GM21529 (cell line): ENCODE data around the gene MAP4.
"Not testable (repeated sequence)": the region's sequence is repeated elsewhere in the genome, so short reads cannot be mapped to it uniquely, and the experiment has no call there.

Experiments
- ATAC-seq: cut with Tn5 transposase; IDR thresholded peaks from one replicate; pipeline ENCODE4 v1.9.1; 2021; ENCODE audit not compliant: unreplicated experiment

The MAP4 gene

DNA sequence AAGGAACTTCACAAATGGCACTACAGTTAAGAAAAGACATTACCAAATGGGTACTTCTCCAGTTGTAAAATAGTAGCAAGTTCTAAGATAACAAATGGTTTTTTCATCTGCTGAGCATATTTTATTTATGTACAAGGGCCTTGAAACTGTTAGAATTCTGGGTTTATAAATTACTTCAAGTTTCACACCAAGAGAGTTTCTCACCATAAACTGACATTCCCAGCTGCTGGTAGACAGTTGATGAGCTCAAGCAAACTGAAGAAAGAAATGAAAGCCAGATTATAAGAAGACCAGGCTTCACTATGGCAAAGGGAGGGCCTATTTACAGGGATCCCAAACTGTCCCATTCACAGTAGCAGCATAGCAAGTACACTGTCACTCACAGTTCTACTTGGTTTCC, 113.5 kb downstream of the MAP4 start:
- no peak for ATAC-seq

DNA sequence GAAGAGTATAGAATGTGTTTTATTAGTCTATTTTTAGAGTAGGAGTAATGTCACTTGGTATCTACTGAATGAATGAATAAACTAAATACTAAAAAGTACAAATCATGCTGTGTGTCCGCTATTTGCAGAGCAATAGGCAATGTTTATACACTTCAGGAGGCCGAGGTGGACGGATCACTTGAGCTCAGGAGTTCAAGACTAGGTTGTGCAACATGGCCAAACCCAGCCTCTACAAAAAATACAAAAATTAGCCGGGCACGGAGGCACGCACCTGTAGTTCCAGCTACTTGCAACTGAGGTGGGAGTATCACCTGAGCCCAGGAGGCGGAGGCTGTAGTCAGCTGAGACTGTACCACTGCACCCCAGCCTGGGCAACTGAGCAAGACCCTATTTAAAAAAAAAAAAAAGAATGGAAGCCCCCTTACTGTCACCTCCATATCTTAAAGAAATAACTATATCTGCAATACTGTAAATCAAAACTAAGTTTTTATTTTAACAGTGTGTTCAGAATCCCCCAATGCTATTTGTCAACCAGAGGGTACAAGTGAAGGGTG, 114.9 kb downstream of the MAP4 start:
- no peak for ATAC-seq

DNA sequence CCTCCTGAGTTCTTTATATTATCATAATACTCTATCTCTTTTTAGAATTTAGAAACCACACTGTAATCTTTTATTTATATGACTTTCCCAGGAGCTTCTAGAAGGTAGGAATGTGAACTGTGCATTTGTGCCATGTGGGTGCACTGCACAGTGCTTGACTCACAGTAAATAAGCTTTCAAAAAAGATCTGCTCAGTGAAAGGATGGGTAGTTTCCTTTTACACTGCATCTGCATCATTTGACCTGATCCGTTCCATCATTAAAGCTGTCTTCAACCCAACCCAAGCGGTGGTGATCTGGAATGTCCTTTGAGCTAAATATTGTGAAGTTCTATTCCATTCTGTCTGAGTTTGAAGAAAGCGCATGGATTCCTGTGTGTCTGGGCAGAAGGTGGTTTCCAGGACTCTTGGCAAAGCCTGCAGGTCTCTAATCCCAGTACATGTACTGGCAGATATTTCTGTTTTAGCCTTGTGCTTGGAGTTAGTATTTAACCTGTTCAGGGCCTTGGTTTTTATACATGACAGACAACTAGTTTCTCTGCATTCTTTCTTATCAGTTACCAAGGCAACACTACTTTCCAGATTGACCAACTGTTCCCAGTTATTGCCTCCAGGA, 116.6 kb downstream of the MAP4 start:
- ATAC-seq = no peak

DNA sequence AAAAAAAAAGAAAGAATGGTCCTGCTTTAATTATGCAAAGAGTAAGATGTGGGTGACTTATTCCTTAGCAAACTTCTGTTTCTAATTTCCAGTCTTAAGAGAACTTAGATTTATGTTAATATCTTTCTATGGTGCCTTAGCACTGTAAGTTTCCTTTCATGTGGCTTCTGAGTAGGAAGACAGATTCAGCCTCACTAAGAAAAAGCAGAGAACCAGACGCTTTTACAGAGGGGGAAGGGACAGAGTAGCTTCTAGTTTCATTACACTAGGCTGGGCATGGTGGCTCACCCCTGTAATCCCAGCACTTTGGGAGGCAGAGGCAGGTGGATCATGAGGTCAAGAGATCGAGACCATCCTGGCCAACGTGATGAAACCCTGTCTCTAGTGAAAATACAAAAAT, 118.3 kb downstream of the MAP4 start:
- ATAC-seq = no peak

DNA sequence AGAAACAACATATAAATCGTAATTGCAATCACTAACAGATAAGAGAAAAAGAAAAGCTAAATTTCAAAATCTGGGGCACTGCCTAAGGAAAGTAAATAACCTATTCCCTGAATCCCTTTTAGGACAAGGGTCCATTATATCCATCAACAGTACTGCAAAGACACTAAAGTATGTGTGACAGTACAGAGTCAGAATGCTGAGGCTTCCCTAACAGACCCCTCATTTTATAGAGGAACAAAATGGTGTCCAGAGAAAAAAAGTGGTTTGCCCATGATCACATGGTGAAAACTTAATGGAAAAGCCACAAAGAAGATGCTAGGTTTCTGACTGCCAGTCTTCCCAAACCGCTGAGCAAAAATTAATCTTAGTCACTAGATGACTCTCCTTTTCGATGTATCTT, 119.5 kb downstream of the MAP4 start:
- ATAC-seq = no peak

DNA sequence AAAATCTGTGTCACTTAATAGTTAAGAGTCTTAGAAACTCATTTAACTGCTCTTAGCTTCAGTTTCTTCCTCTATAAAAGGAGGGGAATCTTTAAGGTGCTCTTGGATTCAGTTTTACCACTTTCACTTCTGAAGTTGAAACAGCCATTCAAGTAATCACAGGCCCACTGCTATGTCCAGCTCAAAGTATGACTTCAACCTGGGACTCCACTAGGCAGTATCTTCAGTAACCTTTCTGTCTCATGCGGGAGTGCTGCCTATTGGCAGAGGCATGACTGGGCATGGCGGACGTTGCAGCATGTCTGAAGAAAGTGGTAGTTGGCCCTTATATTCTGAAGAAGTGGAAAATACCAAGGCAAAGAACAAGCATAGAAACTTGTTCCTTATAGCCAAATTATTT, 121.0 kb downstream of the MAP4 start:
- ATAC-seq = no peak

DNA sequence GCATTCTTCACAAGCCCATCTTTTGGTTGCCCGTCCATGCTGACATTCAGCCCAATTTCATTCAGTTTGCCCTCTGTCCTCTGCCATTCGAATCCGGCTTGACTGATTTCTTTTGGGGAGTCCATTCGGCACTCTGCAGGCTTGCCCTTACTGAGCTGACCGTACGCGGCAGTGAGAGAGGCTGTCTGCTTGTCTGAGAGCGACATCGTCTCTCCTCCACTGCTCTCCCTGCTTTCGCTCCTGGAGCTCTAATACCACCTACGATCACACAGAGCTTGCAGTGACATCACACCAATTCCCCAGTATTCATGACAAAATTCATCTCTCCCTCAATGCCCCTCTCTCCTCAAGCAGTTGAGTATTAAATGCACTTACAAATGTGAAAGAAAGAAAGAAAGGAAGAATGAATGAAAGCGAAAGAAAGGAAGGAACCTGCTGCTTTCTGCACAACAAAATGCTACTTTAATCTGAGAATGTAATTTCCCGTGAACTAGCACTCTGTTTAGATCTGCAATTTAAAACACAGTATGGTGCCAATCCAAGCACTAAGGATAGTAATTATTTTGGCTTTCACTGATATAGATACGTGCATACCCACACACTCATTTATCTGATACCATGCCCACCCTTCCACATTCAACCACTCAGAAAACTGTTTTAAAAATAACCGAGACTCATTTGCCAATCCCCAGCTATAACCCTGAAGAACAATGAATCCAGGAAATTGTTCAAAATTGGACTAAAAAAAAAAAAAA, 123.8 kb downstream of the MAP4 start:
- ATAC-seq = no peak

DNA sequence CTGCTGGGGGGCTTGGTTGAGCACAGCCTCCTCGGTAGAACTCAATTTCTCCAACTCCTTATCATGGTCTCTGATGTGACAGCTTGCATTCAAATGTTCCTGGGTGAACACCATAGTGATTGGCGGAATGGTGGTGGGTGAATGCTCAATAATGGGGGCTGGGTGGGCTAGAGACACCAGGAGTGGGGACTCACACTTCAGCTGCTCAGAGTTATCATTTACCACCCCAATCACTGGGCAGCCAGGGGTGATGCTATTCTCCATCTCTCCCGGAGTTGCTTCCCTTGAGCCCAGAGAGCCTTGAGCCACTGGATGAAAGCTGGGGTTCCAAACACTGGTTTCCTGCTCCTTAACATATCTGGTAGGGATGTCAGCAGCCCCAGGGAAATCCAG, 124.6 kb downstream of the MAP4 start:
- ATAC-seq = no peak

DNA sequence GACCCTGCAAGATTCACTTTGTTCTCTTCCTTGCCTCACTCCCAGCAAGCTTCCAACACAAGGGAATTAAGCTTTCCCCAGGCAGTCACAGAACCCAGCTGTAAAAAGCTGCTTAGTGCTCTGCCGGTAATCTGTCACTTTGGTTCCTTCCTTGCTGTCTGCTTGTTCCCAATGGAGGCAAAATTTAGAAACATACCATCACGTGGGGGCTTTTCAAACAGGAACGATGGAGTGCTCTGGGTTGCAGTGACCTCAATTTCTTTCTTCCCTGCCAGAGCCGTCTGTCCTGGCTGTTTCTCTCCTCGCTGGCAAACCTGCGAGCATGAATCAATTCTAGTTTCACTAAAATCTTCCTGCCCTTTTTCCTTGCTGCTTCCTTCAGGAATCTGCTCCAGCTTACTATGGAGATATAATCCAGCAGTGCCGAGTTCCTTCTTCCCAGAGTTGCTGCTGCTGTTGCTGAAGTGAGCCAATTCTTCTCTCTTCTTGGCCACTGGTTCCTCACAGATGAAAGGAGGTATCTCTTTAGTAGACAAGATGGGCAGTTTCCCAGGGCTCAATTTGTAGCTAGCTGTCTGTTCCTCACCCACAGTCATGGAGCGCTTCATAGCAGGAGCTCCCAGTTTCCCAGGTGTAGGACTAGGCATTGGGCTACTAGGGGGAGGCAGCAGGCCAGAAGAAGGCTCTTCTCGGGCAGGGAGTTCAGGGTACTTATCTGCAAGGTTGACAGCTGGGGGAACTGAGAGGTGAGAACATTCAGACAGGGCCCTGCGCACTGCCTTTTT, 125.2 kb downstream of the MAP4 start:
- no peak for ATAC-seq

DNA sequence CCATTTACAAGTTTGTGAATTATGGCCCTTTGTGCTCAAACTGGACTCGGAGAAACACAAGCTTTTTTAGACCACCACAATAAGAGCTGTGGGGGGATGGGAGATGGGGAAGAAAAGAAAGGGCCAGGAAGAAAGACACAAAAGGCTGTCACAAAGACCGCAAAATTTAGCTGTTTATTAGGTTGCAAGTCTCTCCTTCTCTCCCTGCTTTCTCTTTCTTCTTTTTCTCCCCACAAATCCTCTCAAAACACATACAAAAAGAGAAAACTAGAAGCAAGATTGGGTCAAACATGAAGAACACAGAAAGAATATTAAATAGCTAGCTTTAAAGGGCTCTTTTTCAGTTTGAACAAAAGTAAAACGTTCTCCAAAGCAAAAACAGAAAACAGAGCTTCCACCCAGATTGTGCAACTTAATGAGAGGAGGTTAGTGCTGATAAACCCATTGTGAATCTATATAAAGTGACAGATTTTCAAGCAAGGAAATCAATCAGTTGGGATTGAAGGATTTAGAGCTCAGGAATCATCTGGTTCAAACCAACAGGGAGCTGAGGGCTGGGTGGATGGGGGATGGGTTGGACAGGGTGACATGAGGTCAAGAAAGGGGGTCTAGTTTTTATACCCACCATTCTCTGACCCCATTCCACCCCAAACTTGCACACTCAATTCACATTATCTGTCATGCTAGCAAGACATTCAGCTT, 125.9 kb downstream of the MAP4 start:
- no peak for ATAC-seq

DNA sequence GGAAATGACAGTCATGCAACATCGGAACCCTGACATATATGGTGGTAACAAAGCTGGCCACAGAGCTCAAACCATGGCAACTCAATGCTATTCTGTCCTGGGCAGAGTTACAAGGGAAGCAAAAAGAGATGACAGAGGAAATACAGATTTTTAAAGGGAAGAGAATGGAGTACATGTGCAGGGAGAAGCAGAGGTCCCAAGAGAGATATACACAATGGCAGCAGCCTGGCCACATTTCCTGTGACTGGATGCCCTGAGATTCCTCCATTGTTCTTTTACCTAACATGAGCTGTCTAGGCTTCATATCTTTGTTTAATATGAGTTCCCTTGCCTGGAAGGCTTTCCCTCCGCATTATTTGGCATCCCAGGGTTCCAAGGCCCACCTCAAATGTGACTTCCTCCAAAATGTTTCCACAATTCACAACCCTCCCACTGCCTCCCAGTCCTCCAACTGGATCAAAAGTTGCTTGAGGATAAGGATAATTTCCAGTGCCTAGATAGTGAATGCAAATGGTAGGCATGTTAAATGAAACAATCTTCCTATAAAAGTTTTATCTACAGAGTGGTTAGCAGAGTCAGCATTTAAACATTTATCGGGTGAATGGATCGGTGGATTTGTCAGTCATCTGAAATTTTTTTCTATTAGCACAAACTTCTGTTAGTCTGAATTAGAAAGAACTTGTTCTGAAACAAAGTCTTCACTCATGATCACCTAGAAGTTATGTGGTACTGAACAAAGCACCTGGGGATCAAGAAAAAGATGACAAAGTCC, 127.0 kb downstream of the MAP4 start:
- ATAC-seq = no peak

DNA sequence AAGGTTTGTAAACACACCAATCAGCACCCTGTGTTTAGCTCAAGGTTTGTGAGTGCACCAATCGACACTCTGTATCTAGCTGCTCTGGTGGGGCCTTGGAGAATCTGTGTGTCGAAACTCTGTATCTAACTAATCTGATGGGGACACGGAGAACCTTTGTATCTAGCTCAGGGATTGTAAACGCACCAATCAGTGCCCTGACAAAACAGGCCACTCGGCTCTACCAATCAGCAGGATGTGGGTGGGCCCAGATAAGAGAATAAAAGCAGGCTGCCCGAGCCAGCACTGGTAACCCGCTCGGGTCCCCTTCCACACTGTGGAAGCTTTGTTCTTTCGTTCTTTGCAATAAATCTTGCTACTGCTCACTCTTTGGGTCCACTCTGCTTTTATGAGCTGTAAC, 128.2 kb downstream of the MAP4 start:
- not testable (repeated sequence) for ATAC-seq

DNA sequence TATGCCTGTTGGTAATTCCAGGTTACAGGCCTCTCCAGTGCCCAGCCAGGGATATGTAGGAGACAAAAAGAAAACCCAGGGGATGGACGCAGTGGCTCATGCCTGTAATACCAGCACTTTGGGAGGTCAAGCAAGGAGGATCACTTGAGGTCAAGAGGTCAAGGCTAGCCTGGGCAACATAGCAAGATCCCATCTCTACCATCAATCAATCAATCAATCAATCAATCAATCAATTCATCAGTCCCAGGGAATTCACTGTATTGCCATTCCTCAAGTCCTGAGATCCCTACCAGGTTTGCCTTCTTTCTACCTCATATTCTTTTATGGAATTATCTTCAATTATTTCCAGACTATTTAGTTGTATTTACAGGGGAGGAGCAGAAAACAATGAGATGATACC, 131.0 kb downstream of the MAP4 start:
- no peak for ATAC-seq

DNA sequence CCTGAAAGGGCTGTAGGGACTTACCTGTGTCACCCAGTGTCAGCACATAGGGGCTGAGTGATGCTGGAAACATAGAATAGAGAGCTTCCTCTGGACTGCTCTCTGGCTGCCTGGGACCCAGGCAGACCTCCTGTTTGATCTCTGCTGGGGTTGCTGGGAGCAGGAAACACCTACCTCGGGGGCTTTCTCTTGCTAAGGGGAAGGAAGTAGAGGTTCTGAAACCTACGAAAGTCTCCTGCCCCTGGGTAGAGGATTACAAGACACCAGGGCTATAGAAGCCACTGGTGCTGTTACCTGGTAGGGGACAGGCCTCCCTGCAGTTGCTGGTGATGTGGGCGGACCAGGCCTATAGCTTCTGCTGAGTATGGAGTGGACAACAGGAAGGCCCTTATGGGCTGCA, 131.6 kb downstream of the MAP4 start:
- ATAC-seq = no peak

DNA sequence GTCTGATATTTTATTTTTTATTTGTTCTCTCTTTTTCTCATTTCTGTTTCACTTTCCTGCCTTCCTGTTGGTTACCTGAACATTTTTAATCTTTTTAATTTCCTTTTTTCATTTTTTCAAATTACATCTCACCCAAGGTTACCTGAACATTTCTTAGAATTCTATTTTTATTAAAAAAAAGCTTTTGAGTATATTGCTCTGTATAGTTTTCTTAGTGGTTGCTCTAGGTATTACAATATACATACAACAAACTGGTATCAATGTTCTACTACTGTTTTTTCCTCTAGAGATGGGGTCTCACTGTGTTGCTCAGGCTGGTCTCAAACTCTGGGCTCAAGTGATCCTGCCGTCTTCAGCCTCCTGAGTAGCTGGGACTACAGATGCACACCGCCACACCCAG, 133.9 kb downstream of the MAP4 start:
- ATAC-seq = no peak

DNA sequence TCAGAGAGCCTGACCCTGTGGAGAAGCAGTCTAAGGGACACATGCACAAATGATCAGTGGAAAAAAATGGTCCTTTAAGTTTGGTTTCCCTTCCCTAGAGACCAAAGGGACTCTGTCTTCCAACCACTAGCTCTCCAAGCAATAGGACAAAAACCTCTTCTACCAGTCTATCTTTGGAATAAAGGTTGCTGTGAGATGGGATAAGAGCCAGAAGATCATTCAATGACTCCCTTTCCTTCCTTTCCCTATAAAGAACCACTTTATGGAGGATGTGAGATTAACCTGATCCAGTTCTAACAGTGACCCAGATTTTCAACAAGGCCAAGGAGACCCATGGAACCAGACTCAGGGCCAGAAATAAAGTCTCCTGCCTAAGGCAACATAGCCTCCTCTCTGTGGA, 138.5 kb downstream of the MAP4 start:
- ATAC-seq = no peak

DNA sequence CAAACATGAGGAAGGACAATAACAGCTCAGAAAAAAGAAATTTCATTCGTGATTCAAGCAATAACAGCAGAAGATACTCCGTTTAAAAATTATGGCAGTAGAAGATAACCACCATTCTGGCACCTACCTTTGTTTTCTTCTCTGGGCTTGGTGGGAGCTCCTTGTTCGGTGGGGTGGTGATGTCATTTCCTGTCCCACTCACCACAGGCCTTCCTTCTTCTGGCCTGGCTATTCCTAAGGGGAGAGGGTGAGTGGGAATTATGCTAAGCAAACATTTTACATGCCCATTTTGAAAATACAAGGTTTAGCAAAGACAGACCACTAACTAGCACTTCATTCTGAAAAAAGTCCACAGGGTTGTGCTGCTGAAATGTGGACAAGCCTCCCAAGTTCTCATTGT, 138.9 kb downstream of the MAP4 start:
- no peak for ATAC-seq

DNA sequence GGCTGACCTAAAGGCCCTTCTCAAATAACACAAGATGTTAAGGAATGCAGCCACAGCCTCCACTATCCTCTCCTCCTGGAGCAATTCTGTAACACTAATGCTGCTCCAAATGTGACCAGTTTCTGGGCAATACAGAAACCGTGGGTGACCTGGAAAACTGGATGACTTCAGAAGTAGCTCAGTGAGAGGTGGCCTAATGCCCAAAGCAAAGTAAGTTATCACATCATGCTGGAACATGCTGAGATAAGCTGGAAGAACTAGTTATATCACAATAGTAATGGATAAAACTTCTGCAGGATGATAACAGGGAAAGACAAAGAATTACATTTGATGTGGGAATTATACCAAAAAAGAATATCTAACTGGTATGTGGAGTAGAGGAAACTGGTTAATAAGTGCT, 141.3 kb downstream of the MAP4 start:
- no peak for ATAC-seq

DNA sequence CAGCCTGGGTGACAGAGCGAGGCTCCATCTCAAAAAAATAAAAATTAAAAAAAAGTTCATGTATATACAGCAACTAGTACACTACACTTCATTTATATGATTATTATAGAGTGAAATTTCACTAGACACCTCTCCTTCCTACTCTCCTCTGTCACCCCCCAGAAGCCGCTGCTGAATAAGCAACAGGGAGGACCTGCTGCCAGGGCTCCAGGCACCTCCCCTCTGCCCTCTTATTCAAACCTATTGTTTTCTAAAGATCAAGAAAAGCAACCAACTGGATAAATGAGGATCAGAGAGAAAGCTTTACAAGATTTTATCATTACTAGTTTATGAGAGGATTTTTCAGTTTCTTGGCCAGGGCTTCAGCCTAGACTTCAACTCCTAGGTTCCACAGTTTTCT, 141.8 kb downstream of the MAP4 start:
- ATAC-seq = no peak

DNA sequence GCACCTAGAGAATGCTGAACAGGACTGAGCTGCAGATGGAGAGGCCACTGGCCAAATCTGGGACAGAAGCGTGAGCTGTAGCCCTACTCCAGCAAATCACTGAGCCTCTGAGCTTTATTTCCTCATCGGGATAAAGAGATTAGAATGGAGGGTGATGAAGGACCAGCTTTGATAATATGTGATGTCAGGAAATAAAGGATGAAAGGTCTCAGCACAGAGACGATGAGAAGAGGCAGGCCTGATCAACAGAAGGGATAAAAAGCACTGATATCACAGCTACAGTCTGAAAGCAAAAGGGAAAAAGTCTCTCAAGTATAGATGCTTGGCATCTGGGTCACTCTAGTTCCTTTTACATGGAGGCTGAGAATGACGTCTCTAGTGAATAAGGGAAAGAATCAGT, 143.3 kb downstream of the MAP4 start:
- no peak for ATAC-seq

DNA sequence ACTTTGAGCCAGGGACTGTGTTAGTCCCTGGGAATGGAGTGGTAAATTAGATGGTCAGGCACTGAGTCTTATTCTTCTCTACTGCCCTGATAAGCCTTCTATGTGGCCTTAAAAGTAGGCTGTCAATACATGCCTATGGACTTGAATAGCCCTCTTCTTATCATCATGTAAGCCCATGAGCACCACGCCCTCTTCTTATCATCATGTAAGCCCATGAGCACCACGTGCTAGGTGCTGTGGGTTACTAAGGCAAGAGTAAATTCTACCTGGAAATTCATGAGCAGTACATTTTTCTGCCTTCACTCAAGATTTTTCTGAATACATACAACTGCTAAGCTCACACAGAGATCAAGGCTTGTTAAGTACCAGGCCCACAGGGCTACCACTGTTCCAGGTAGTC, 144.8 kb downstream of the MAP4 start:
- ATAC-seq = no peak
